ENCODE results near the gene GALNT18. TPM values are rescaled to one million over a fixed set of nuclear protein-coding genes. Genes with fewer than 3 reads are reported as not detected.

GALNT18 gene
- total RNA-seq, 1 donor from 2014 or later, result 46.4 TPM

DNA sequence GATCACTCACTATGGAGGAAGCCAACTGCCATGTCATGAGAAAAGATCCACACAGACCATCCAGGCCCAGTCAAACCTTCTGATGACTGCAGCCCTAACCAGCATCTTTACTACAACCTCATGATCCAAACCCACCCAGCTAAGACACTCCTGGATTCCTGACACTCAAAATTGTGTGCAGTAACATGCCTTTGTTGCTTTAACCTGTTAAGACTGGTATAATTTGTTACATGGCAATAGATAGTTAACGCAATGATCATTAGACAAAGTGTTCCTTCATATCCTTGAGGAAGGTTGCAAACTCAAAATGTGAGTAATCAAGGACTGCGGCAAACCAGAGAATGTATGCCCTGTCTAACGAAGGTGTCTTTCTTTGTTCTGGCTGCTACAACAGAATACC, 221.7 kb downstream of the GALNT18 start:
- H3K27ac ChIP-seq, result no peak overlapping the region
- ATAC-seq, result no peak
- intact Hi-C loops (cut with DNase I), result no loop called here
- no peaks in the 10 kb centered on the region for H3K27me3 ChIP-seq (ENCODE audit: low read depth)
- no peaks in the 10 kb centered on the region for H3K36me3 ChIP-seq
- peaks cover 31% of the 10 kb centered on the region for H3K4me1 ChIP-seq
- no peaks in the 10 kb centered on the region for H3K9me3 ChIP-seq
- no peak overlapping the region for H3K4me3 ChIP-seq
- TF ChIP-seq, protein P1, sequence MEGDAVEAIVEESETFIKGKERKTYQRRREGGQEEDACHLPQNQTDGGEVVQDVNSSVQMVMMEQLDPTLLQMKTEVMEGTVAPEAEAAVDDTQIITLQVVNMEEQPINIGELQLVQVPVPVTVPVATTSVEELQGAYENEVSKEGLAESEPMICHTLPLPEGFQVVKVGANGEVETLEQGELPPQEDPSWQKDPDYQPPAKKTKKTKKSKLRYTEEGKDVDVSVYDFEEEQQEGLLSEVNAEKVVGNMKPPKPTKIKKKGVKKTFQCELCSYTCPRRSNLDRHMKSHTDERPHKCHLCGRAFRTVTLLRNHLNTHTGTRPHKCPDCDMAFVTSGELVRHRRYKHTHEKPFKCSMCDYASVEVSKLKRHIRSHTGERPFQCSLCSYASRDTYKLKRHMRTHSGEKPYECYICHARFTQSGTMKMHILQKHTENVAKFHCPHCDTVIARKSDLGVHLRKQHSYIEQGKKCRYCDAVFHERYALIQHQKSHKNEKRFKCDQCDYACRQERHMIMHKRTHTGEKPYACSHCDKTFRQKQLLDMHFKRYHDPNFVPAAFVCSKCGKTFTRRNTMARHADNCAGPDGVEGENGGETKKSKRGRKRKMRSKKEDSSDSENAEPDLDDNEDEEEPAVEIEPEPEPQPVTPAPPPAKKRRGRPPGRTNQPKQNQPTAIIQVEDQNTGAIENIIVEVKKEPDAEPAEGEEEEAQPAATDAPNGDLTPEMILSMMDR (IDR thresholded peaks at IDR 0.05), result no peak
- no peak for DNase-seq

DNA sequence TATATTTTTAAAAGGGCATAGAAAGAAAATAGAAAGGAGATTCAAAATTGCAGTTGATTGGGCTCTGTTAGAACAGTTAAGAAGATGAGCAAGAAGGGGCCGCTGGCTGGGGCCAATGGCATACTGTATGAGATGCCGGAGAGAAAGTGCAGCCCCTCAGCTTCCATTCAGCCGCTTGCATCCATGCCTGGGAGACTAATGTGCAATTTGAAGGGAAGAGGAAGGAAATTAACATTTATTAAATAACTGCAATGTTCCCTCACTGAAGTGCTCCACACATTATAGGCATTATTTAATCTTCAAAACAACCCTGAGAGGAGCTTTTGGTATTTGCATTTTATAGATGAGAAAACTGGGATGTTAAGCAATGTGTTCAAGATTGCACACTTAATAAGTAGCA, 224.0 kb downstream of the GALNT18 start:
- ATAC-seq (no peak), DNase-seq (no peak)
- Histone ChIP-seq H3K27ac (no peak overlapping the region), H3K27me3 (ENCODE audit: low read depth) (no peaks in the 10 kb centered on the region), H3K36me3 (no peaks in the 10 kb centered on the region), H3K4me3 (no peak overlapping the region), H3K9me3 (no peaks in the 10 kb centered on the region), H3K4me1 (peaks cover 14% of the 10 kb centered on the region)
- TF ChIP-seq, protein P1 (IDR thresholded peaks at IDR 0.05), result no peak
- intact Hi-C loops (cut with DNase I), result no loop called here

DNA sequence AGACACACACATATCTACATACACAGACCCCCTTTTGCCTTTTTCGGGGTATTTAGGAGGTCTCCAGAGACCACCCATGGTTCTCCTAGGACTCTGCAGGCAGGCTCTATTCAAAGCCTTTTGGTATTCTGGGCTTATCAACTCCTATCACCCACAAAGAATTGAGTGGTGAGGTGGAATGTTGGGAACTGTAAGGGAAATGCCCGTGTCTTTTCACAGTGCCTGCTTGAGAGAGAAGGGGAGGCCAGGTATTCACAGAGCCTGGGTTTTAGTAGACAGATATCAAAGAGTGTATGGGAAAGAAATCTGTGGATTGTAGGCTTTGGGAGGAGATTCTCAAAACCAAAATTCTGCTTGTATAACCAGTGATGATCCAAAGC, 224.8 kb downstream of the GALNT18 start:
- H3K36me3 ChIP-seq, result no peaks in the 10 kb centered on the region
- no peak overlapping the region for H3K4me3 ChIP-seq
- peaks cover 11% of the 10 kb centered on the region for H3K4me1 ChIP-seq
- no peaks in the 10 kb centered on the region for H3K27me3 ChIP-seq (ENCODE audit: low read depth)
- no peak overlapping the region for H3K27ac ChIP-seq
- TF ChIP-seq, protein P1 (IDR thresholded peaks at IDR 0.05), result no peak
- intact Hi-C loops (cut with DNase I), result no loop called here
- no peaks in the 10 kb centered on the region for H3K9me3 ChIP-seq
- ATAC-seq, result peak in 1 of 2 donors; percentile 17
- DNase-seq, result no peak

DNA sequence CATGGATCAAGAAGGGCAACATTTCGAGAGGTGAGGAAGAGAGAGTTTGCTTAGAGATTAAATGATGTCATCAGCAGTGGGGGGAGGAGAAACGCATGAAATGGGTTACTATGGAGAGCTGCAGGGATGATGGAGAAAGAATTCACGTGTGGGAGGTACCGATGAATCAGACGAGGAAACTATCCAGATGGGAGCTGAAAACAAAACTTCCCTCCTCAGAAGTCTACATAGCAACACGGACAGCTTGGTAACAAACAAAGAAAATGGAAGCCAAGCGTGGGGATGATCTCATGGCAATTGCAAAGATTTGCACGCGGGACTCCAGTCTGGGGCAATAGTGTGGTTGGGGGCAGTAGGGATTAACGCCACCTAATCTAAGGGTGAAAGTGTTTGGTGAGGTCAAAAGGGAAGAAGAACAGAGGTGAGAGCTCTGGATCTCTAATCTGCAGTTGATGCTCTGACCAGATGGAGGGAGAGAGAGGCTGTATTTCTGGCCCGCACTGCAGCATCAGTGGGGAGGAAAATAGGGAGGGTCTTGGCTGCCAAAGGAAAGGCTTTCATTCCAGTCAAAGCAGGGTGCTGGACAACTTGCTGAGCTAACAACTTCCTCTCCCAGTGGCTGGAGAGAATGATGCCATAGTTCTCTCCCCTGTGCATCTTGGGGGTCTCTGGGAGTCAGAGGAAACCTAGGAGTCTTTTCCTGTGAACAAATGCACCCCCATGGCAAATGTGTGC, 225.3 kb downstream of the GALNT18 start:
- H3K27ac ChIP-seq, result no peak overlapping the region
- no peak overlapping the region for H3K4me3 ChIP-seq
- TF ChIP-seq, protein P1 (IDR thresholded peaks at IDR 0.05), result no peak
- ATAC-seq (peak; percentile 8 to 38), DNase-seq (no peak)
- H3K27me3 ChIP-seq (ENCODE audit: low read depth), result no peaks in the 10 kb centered on the region
- intact Hi-C loops (cut with DNase I), result no loop called here
- no peaks in the 10 kb centered on the region for H3K9me3 ChIP-seq
- peaks cover 15% of the 10 kb centered on the region for H3K4me1 ChIP-seq
- no peaks in the 10 kb centered on the region for H3K36me3 ChIP-seq

DNA sequence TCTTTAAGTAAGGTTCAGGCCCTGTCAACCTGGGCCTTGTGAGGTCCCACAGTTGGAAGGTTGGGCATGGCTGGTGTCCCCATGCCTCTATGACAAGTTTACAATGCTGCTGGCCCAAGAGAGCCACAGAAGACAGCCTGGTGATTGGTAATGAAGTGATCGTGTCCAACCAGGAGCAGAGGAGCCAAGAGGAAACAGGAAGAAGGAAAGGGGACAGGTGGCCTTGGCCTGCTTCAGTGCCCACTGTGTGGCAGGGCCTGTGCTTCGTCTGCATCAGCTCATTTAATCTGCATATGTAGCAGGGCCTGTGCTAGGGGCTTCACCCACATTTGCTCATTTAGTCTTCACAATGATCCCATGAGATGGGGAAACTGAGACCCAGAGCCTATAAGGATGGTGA, 226.7 kb downstream of the GALNT18 start:
- H3K27me3 ChIP-seq (ENCODE audit: low read depth), result no peaks in the 10 kb centered on the region
- no peaks in the 10 kb centered on the region for H3K36me3 ChIP-seq
- H3K27ac ChIP-seq, result no peak overlapping the region
- TF ChIP-seq, protein P1 (IDR thresholded peaks at IDR 0.05), result no peak
- ATAC-seq (no peak), DNase-seq (no peak)
- H3K4me1 ChIP-seq, result peaks cover 15% of the 10 kb centered on the region
- H3K9me3 ChIP-seq, result no peaks in the 10 kb centered on the region
- H3K4me3 ChIP-seq, result no peak overlapping the region
- intact Hi-C loops (cut with DNase I), result no loop called here
